K562 (cell line): ENCODE measurements around the gene KIRREL1.

Experiments used
- NR2C1 ChIP-seq, 2 experiments: fragments of 450-650 bp; IDR thresholded peaks; 2 replicates each; pipeline ENCODE4 v1.6.1; 2017; ENCODE audit warnings: mild to moderate bottlenecking in 2 of 2, antibody characterized with exemption in 1 of 2, inconsistent platforms in 1 of 2, missing compliant biosample characterization in 1 of 2, missing genetic modification characterization in 1 of 2
- ZNF184 ChIP-seq: sonication (generic); formaldehyde crosslinking; IDR thresholded peaks from 2 replicates; pipeline ENCODE4 v1.5.0; 2020; ENCODE audit warnings: missing genetic modification reagents

GRCh38 chr1:158002022-158002630 lies 8.7 kb downstream of the KIRREL1 start:
- no peak for TF ChIP-seq NR2C1 (IDR thresholded peaks at IDR 0.05)
- TF ChIP-seq NR2C1 (tag; IDR thresholded peaks at IDR 0.05): no peak
- no peak for TF ChIP-seq ZNF184
